Activated naive CD8-positive, alpha-beta T cell treated with anti-CD3 and anti-CD28 coated beads, Interleukin-2, amount 10 ng/mL, durations not matched to agents 7 days and 5 days (primary cell): ENCODE data around the gene DYSF. TPM values are rescaled to one million over a fixed set of nuclear protein-coding genes. Genes with fewer than 3 reads are reported as not detected.

ENCODE experiments used
- ATAC-seq: fragments of 150-1000 bp; cut with Tn5 transposase; one replicate; pipeline ENCODE4 v1.10.0; 2021; ENCODE audit warnings: low read depth, moderate library complexity
- POLR2A ChIA-PET: fragments of 350-600 bp; sonication (Branson Sonifier 250); formaldehyde crosslinking; loops from one replicate; lab custom pipeline; 2021; ENCODE audit warnings: antibody characterized with exemption; lab: Charles Lee
- DNase-seq: peaks from one replicate; pipeline ENCODE4 v3.0.0; 2021
- H3K27ac Mint-ChIP-seq: one replicate; pipeline ENCODE4 v1.8.0; 2022; ENCODE audit warnings: mild to moderate bottlenecking, mixed read lengths
- H3K27me3 Mint-ChIP-seq: one replicate; pipeline ENCODE4 v1.8.0; 2022; ENCODE audit warnings: mild to moderate bottlenecking, moderate library complexity, mixed read lengths
- H3K36me3 Mint-ChIP-seq: one replicate; pipeline ENCODE4 v1.8.0; 2021; ENCODE audit warnings: mild to moderate bottlenecking, mixed read lengths
- H3K4me1 Mint-ChIP-seq: one replicate; pipeline ENCODE4 v1.8.0; 2021; ENCODE audit warnings: mixed read lengths
- H3K4me3 Mint-ChIP-seq: one replicate; pipeline ENCODE4 v1.8.0; 2022; ENCODE audit warnings: mild to moderate bottlenecking, moderate library complexity, mixed read lengths
- H3K9me3 Mint-ChIP-seq: one replicate; pipeline ENCODE4 v1.8.0; 2021; ENCODE audit warnings: mixed read lengths
- total RNA-seq, 2 experiments: library from RNA; stranded (reverse); gene quantifications; one replicate each; pipeline ENCODE4 v1.2.3, GENCODE V29; 2021

The DYSF gene
- total RNA-seq, 2 experiments from 2014 or later, result 6.3 to 6.7 TPM

GRCh38 chr2:71460056-71460455 is 6.7 kb downstream of the DYSF start:
- DNase-seq, result no peak
- H3K27me3 Mint-ChIP-seq, result peaks cover 6% of the 10 kb centered on the region
- no peaks in the 10 kb centered on the region for H3K36me3 Mint-ChIP-seq
- POLR2A ChIA-PET, result no interaction called here
- peaks cover 14% of the 10 kb centered on the region for H3K4me1 Mint-ChIP-seq
- no peak for ATAC-seq
- no peak overlapping the region for H3K4me3 Mint-ChIP-seq
- H3K9me3 Mint-ChIP-seq, result no peaks in the 10 kb centered on the region
- H3K27ac Mint-ChIP-seq, result no peak overlapping the region

- Mint-ChIP-seq H3K27me3 (peaks cover 2% of the 10 kb centered on the region), H3K4me1 (peaks cover 13% of the 10 kb centered on the region), H3K36me3 (no peaks in the 10 kb centered on the region), H3K9me3 (no peaks in the 10 kb centered on the region), H3K27ac (no peak overlapping the region), H3K4me3 (no peak overlapping the region)
- POLR2A ChIA-PET, result no interaction called here
- no peak for DNase-seq
- no peak for ATAC-seq
Measured at GRCh38 chr2:71460595-71461303, 7.4 kb downstream of the DYSF start.

- peaks cover 9% of the 10 kb centered on the region for H3K4me1 Mint-ChIP-seq
- H3K27ac Mint-ChIP-seq, result no peak overlapping the region
- POLR2A ChIA-PET, result no interaction called here
- ATAC-seq, result no peak
- H3K4me3 Mint-ChIP-seq, result no peak overlapping the region
- no peak for DNase-seq
- no peaks in the 10 kb centered on the region for H3K9me3 Mint-ChIP-seq
- H3K36me3 Mint-ChIP-seq, result no peaks in the 10 kb centered on the region
- peaks cover 2% of the 10 kb centered on the region for H3K27me3 Mint-ChIP-seq
Measured at GRCh38 chr2:71461304-71461671, 7.9 kb downstream of the DYSF start.

- Mint-ChIP-seq H3K27ac (no peak overlapping the region), H3K4me3 (no peak overlapping the region), H3K9me3 (no peaks in the 10 kb centered on the region), H3K4me1 (peaks cover 11% of the 10 kb centered on the region), H3K36me3 (no peaks in the 10 kb centered on the region), H3K27me3 (peaks cover 5% of the 10 kb centered on the region)
- POLR2A ChIA-PET, result no interaction called here
- DNase-seq (no peak), ATAC-seq (no peak)
Measured at GRCh38 chr2:71462056-71462605, 8.8 kb downstream of the DYSF start.

GRCh38 chr2:71462641-71463341 is 9.4 kb downstream of the DYSF start:
- no peaks in the 10 kb centered on the region for H3K9me3 Mint-ChIP-seq
- H3K27me3 Mint-ChIP-seq, result peaks cover 12% of the 10 kb centered on the region
- no peak for ATAC-seq
- H3K27ac Mint-ChIP-seq, result no peak overlapping the region
- H3K4me1 Mint-ChIP-seq, result peaks cover 12% of the 10 kb centered on the region
- POLR2A ChIA-PET, result no interaction called here
- H3K36me3 Mint-ChIP-seq, result no peaks in the 10 kb centered on the region
- no peak overlapping the region for H3K4me3 Mint-ChIP-seq
- DNase-seq, result no peak

- peaks cover 10% of the 10 kb centered on the region for H3K4me1 Mint-ChIP-seq
- no peaks in the 10 kb centered on the region for H3K36me3 Mint-ChIP-seq
- peaks cover 17% of the 10 kb centered on the region for H3K27me3 Mint-ChIP-seq
- ATAC-seq (no peak), DNase-seq (no peak)
- H3K9me3 Mint-ChIP-seq, result no peaks in the 10 kb centered on the region
- POLR2A ChIA-PET, result no interaction called here
- H3K4me3 Mint-ChIP-seq, result no peak overlapping the region
- no peak overlapping the region for H3K27ac Mint-ChIP-seq
Measured at GRCh38 chr2:71463342-71463654, 9.9 kb downstream of the DYSF start.

- no peak overlapping the region for H3K27ac Mint-ChIP-seq
- peaks cover 7% of the 10 kb centered on the region for H3K4me1 Mint-ChIP-seq
- H3K9me3 Mint-ChIP-seq, result no peaks in the 10 kb centered on the region
- DNase-seq (no peak), ATAC-seq (no peak)
- POLR2A ChIA-PET, result no interaction called here
- no peaks in the 10 kb centered on the region for H3K36me3 Mint-ChIP-seq
- H3K4me3 Mint-ChIP-seq, result no peak overlapping the region
- H3K27me3 Mint-ChIP-seq, result peaks cover 26% of the 10 kb centered on the region
Measured at GRCh38 chr2:71464389-71464788, 11.0 kb downstream of the DYSF start.

GRCh38 chr2:71465356-71465755 is 12.0 kb downstream of the DYSF start:
- Mint-ChIP-seq H3K4me1 (peaks cover 7% of the 10 kb centered on the region), H3K36me3 (no peaks in the 10 kb centered on the region), H3K27me3 (peaks cover 26% of the 10 kb centered on the region), H3K4me3 (no peak overlapping the region), H3K9me3 (no peaks in the 10 kb centered on the region), H3K27ac (no peak overlapping the region)
- ATAC-seq (no peak), DNase-seq (no peak)
- POLR2A ChIA-PET, result no interaction called here

- Mint-ChIP-seq H3K27me3 (peaks cover 29% of the 10 kb centered on the region), H3K9me3 (no peaks in the 10 kb centered on the region), H3K4me1 (peaks cover 7% of the 10 kb centered on the region), H3K4me3 (no peak overlapping the region), H3K27ac (no peak overlapping the region), H3K36me3 (no peaks in the 10 kb centered on the region)
- ATAC-seq (no peak), DNase-seq (no peak)
- POLR2A ChIA-PET, result no interaction called here
Measured at GRCh38 chr2:71465961-71466300, 12.6 kb downstream of the DYSF start.

GRCh38 chr2:71466301-71467179 is 13.2 kb downstream of the DYSF start:
- POLR2A ChIA-PET, result no interaction called here
- ATAC-seq, result peak; percentile 40
- H3K4me1 Mint-ChIP-seq, result peaks cover 7% of the 10 kb centered on the region
- peak overlapping the region; percentile 17 for H3K27ac Mint-ChIP-seq
- H3K9me3 Mint-ChIP-seq, result no peaks in the 10 kb centered on the region
- H3K4me3 Mint-ChIP-seq, result peak overlapping the region; percentile 83
- peaks cover 34% of the 10 kb centered on the region for H3K27me3 Mint-ChIP-seq
- no peaks in the 10 kb centered on the region for H3K36me3 Mint-ChIP-seq
- DNase-seq, result peak; percentile 53

- no peak overlapping the region for H3K27ac Mint-ChIP-seq
Measured at GRCh38 chr2:71467180-71467815, 13.9 kb downstream of the DYSF start.

GRCh38 chr2:71468279-71469015 is 15.1 kb downstream of the DYSF start:
- POLR2A ChIA-PET, result no interaction called here
- H3K4me1 Mint-ChIP-seq, result peaks cover 7% of the 10 kb centered on the region

More at GRCh38 chr2:71467180-71467815, 13.9 kb downstream of the DYSF start:
- Mint-ChIP-seq H3K9me3 (no peaks in the 10 kb centered on the region), H3K36me3 (no peaks in the 10 kb centered on the region), H3K27me3 (peaks cover 37% of the 10 kb centered on the region), H3K4me1 (peaks cover 7% of the 10 kb centered on the region), H3K4me3 (peak overlapping the region; percentile 83)
- POLR2A ChIA-PET, result interaction anchor here (0.5 kb wide), 1 partner anchor 230 kb away, joined by 3 read pairs; no protein-coding TSS in a partner anchor
- peak; percentile 48 for ATAC-seq
- no peak for DNase-seq

More at GRCh38 chr2:71468279-71469015, 15.1 kb downstream of the DYSF start:
- DNase-seq (no peak), ATAC-seq (no peak)
- H3K4me3 Mint-ChIP-seq, result no peak overlapping the region
- H3K27ac Mint-ChIP-seq, result no peak overlapping the region
- H3K9me3 Mint-ChIP-seq, result no peaks in the 10 kb centered on the region
- H3K27me3 Mint-ChIP-seq, result peaks cover 43% of the 10 kb centered on the region
- H3K36me3 Mint-ChIP-seq, result no peaks in the 10 kb centered on the region
